GM08714 (cell line): ENCODE results near the gene PCSK4.

ENCODE experiments used
- H3K4me3 ChIP-seq: fragments of 200-500 bp; sonication (Bioruptor generic); 2 replicates; pipeline ENCODE4 v1.5.1; 2014; ENCODE audit warnings: mild to moderate bottlenecking, low read length, inconsistent platforms
- ZNF274 ChIP-seq: IDR thresholded peaks from 2 replicates; pipeline ENCODE4 v1.6.1; 2012; ENCODE audit warnings: mild to moderate bottlenecking, low read depth, low read length

Gene PCSK4

DNA sequence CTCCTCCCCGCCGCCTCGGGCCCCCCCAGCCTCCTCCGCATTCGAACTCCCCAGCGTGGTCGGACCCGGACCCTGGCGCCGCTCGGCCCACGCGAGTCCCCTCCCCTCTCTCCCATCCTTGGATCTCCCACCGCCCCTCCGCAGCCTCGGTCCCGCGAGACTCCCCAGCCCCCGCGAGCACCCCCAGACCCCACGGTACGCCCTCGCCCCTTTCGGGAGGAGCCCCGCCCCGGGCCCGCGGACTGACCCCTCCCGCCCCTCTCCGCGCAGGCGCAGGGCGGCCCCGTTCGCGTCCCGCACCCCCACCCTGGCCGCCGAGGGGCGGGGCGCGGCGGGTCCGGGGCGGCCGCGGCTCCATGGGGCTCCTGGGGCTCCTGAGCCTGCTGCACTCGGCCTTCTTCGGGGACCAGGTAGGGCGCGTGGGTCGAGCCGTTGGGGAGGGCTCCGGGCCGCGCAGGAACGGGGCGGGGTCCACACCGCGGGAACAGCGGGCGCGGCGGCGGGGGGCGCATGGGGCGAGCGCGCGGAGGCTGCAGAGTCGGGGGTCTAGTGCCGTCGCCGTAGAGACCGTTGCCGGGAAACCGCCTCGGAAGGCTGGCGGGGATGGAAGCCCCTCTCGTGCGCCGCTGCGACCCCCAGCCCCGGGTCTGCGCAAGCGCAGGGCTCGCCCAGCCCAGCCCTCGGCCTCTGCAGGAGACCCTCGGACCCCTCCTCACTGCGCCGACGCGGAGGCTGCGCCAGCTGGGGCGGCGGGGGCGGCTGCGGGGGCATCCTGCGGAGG is 44.0 kb downstream of the PCSK4 start:
- H3K4me3 ChIP-seq: no peak overlapping the region
- no peak for TF ChIP-seq ZNF274

DNA sequence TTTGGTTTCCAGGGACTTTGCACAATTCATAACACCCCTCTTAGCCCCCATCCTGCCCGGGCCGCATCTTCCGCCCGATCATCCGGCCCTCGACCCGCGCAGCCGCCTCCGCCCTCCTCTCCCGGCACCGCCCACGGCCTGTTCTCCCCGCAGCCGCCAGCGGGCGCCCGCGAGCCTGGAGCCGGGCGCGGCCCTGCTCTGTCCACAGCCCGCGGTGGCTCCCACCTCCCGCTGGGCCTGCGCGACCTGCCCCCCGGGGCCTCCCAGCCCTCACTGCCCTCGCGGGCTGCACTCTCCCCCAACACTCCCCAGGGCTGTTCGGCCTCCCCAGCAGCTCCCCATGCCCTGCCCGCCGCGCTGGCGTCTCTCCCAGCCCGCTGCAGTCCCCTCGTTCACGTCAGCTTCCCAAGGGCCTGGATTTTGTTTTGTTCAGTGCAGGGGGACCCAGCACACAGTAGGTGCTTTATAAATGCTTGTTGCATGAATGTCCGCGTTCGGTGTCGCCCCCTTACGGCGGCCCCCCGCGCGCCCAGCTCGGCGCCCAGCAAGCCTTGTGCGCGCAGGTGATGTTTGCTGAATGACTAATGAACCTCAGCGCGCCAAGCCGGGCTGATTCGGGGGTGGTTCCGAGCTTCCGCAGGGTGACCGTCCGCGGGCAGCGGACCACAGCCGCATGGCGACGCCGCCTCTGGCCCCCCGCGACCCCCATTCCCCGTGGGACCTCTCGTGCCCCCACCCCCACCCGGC is 44.8 kb downstream of the PCSK4 start:
- no peak for TF ChIP-seq ZNF274
- no peak overlapping the region; the same call in 1 of the 2 replicates for H3K4me3 ChIP-seq

DNA sequence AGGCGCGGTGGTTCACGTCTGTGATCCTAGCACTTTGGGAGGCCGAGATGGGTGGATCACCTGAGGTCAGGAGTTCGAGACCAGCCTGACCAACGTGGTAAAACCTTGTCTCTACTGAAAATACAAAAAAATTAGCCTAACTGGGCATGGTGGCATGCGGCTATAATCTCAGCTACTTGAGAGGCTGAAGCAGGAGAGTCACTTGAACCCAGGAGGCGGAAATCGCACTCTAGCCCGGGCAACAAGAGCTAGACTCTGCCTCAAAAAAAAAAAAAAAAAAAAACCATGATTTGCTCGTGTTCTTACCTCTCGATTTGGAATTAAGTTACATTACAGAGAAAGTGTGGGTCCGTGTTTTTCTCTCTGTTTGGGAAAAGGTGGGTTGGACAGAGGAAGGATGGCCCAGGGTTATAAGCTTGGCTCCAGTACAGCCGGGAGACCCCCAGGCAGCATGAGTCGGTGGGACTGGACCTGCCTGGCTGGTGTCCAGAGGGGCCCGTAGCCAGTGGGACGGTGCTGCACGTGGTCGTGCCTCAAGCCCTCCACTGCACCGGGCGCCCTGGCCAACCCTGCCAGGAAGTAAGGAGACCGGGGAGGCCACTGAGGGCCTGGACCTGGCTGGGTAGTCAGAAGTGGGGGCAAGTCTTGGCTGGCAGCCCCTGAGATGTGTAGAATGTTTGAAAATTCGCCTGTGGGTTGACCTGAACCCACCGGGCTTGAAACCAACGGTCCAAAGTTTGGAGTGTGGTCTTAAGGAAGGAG is 48.3 kb downstream of the PCSK4 start:
- TF ChIP-seq ZNF274: no peak

GRCh38 chr19:1441022-1441426 is 49.1 kb downstream of the PCSK4 start:
- no peak overlapping the region for H3K4me3 ChIP-seq
- TF ChIP-seq ZNF274: no peak

More for the DNA sequence above, 48.3 kb downstream of the PCSK4 start:
- no peak overlapping the region for H3K4me3 ChIP-seq

GRCh38 chr19:1440418-1440801 is 49.7 kb downstream of the PCSK4 start:
- no peak for TF ChIP-seq ZNF274
- no peak overlapping the region for H3K4me3 ChIP-seq

DNA sequence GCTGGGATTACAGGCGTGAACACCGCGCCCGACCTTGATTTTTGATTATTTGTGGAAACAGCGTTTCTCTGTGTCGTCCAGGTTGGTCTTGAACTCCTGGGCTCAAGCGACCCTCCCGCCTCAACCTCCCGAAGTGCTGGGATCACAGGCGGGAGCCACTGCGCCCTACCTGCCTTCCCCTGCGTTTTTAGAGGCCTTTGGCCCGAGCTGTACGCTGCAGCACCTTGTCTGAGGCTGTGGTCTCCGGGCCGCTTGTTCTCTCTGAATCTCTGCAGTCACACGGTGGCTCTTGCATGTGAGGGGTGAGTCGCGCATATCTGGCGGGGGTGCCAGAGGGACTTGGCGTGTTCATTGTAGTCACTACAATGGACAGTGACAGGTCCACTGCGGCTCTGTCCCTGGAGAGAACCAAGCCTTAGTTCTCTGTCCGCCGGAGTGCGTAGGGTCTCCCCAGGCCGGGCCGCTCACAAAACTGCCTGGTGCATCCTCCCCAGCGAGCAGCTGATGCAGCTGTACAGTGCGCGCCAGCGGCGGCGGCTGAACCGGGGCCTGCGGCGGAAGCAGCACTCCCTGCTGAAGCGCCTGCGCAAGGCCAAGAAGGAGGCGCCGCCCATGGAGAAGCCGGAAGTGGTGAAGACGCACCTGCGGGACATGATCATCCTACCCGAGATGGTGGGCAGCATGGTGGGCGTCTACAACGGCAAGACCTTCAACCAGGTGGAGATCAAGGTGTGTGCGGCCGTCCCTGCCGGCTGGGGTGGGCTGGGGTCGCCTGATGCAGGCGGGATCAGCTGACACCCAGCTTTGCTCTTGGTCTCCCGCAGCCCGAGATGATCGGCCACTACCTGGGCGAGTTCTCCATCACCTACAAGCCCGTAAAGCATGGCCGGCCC is 50.4 kb downstream of the PCSK4 start:
- H3K4me3 ChIP-seq: peak overlapping the region; percentile 97

GRCh38 chr19:1438933-1439354 is 51.2 kb downstream of the PCSK4 start:
- peak overlapping the region; percentile 97 for H3K4me3 ChIP-seq
- no peak for TF ChIP-seq ZNF274

DNA sequence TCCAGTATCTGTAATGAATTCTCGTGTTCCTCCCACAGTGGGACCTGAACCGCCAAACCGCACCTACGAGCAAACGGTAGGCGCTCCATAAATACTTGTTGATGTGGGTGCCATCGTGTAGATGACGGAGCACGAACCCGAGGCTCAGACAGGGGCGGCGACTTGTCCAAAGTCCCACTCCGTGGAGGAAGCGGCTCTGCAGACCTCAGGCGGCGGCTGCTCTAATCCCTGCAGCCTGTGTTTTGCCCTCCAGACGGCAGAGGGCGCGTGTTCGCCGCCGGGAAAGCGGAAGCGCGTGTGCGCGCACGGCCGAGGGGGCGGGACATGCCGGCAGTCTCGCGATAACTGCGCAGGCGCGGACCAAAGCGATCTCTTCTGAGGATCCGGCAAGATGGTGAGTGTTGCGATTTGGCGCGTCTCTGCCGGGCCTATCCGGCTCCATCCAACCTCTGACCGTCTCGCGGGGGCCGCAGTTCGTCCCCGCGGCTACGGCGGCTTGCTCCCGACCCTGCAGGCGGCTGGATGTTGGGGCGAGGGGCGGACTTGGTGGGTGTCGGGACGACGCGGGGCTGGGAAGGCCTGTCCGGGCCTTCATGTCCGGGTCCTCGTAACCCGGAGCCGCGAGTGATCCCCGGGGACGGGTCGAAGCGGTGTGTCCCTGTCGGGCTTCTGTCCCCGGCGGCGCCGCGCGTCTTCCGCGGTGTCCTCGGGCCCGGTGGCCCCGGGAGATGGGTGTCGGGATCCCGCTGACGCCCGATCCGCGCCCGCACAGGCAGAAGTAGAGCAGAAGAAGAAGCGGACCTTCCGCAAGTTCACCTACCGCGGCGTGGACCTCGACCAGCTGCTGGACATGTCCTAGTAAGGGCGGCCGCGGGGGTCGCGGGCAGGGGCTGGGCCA is 51.9 kb downstream of the PCSK4 start, which contains the start of gene RPS15:
RPS15 (plus strand) TSS at position 362 of the 898 bp plus-strand sequence; CDS start at position 392, 30 bp downstream.
- peak within 1 kb of the TSS; percentile 97 for H3K4me3 ChIP-seq
- no peak for TF ChIP-seq ZNF274

DNA sequence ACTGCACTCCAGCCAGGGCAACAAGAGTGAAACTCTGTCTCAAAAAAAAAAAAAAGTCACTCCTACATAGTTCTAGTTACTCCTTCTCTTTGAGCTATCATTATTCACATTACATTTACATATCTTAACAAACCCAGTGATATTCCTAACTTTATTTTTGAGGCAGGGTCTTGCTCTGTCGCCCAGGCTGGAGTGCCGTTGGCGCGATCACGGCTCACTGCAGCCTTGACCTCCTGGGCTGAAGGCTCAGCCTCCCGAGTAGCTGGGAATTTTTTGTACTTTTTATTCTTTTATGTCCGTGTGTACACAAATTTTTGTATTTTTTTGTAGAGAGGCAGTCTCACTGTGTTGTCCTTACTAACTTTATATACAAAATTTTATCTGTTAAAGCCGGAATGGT is 52.5 kb downstream of the PCSK4 start:
- no peak for TF ChIP-seq ZNF274
- H3K4me3 ChIP-seq: no peak overlapping the region

GRCh38 chr19:1435378-1435989 is 54.7 kb downstream of the PCSK4 start:
- no peak overlapping the region for H3K4me3 ChIP-seq
- TF ChIP-seq ZNF274: no peak

GRCh38 chr19:1434577-1435060 is 55.5 kb downstream of the PCSK4 start:
- no peak for TF ChIP-seq ZNF274
- H3K4me3 ChIP-seq: no peak overlapping the region

DNA sequence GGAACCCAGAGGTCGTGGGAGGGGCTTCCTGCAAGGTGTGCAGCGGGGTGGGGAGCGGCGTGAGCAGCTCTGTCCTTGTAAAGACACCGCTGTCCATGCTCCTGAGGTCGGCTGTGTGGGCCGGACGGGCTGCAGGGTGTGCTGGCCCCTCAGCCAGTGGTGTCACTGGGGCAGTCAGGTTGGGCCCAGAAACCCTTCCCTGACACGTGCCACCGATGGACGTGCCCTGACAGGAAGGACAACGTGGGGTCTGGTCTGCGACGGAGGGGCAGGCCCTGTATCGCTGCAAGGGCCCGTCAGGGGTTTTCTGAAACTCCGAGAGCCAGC is 56.1 kb downstream of the PCSK4 start:
- no peak for TF ChIP-seq ZNF274

More for the DNA sequence above, 56.1 kb downstream of the PCSK4 start:
- H3K4me3 ChIP-seq: no peak overlapping the region
